HepG2 (cell line): ENCODE measurements around the gene BCL6. TPM values are rescaled to one million over a fixed set of nuclear protein-coding genes. Genes with fewer than 3 reads are reported as not detected.
A peak's percentile ranks its signal among the peaks of the same experiment; 100 is the strongest.

Experiments
- SIN3B ChIP-seq: fragments of 150-350 bp; IDR thresholded peaks from 2 replicates; pipeline ENCODE4 v1.6.1; 2014; ENCODE audit warnings: low read length
- TAF1 ChIP-seq: sonication (generic); formaldehyde crosslinking; IDR thresholded peaks from 2 replicates; pipeline ENCODE4 v1.4.0; 2020; ENCODE audit warnings: missing genetic modification reagents
- ZNF205 ChIP-seq: IDR thresholded peaks from 2 replicates; pipeline ENCODE4 v1.6.1; 2018; ENCODE audit warnings: missing biosample characterization, missing genetic modification reagents
- ZNF234 ChIP-seq: sonication (generic); formaldehyde crosslinking; conservative IDR thresholded peaks from 2 replicates; pipeline ENCODE4 v1.5.1; 2020; ENCODE audit warnings: mild to moderate bottlenecking, missing genetic modification reagents
- ZNF501 ChIP-seq: sonication (generic); formaldehyde crosslinking; IDR thresholded peaks from 2 replicates; pipeline ENCODE4 v1.5.1; 2020; ENCODE audit warnings: mild to moderate bottlenecking, moderate library complexity, missing genetic modification reagents
- ZNF562 ChIP-seq: sonication (generic); formaldehyde crosslinking; IDR thresholded peaks from 2 replicates; pipeline ENCODE4 v1.8.0; 2022; ENCODE audit warnings: missing genetic modification reagents, borderline replicate concordance
- ZNF747 ChIP-seq: sonication (generic); formaldehyde crosslinking; IDR thresholded peaks from 2 replicates; pipeline ENCODE4 v1.8.1; 2023; ENCODE audit warnings: missing genetic modification reagents, mild to moderate bottlenecking, borderline replicate concordance
- ZSCAN30 ChIP-seq: sonication (generic); formaldehyde crosslinking; IDR thresholded peaks from 2 replicates; pipeline ENCODE4 v1.5.0; 2020; ENCODE audit warnings: mild to moderate bottlenecking, missing genetic modification reagents
- polyA plus RNA-seq, 8 experiments: library from polyadenylated mRNA; depleted of rRNA in 3 of 8; stranded (reverse) in 7 of 8; unstranded in 1 of 8; fragments of >200 nt; fragmentation: Illumina TruSeq in 4 of 8; extraction: Trizol in 4 of 8; gene quantifications; 2 replicates each; pipeline versions ENCODE4 v1.2.1 to v1.2.3, GENCODE V29; 2011 to 2016; ENCODE audit warnings: low read depth in 4 of 8, missing spikeins in 1 of 8, mixed read lengths in 1 of 8; ENCODE audit not compliant: insufficient read depth in 1 of 8
- total RNA-seq, 5 experiments: library from RNA; depleted of rRNA; stranded (reverse); fragments of >200 nt; fragmentation: Illumina TruSeq; extraction: Trizol; gene quantifications; 2 replicates each; pipeline ENCODE4 v1.2.3, GENCODE V29; 2016; ENCODE audit warnings: low read depth in 1 of 5
- TF ChIP-seq, protein P1 (sequence below): sonication (generic); formaldehyde crosslinking; IDR thresholded peaks from 2 replicates; pipeline ENCODE4 v1.5.0; 2020; ENCODE audit warnings: mild to moderate bottlenecking, missing genetic modification reagents, borderline replicate concordance
- TF ChIP-seq, protein P2 (sequence below), 2 experiments: fragments of 450-650 bp in 1 of 2; sonication (generic) in 1 of 2; formaldehyde crosslinking in 1 of 2; IDR thresholded peaks; 2 replicates each; pipeline versions ENCODE4 v1.6.1 to v1.8.0; 2016 to 2022; ENCODE audit warnings: antibody characterized with exemption in 1 of 2, mild to moderate bottlenecking in 1 of 2, missing genetic modification reagents in 1 of 2
- TF ChIP-seq, protein P3 (sequence below): sonication (generic); formaldehyde crosslinking; conservative IDR thresholded peaks from 2 replicates; pipeline ENCODE4 v1.4.0; 2020; ENCODE audit warnings: missing genetic modification reagents

Gene BCL6
- total and polyA plus RNA-seq, 2 of the 13 experiments (the other 11 are each of a cell fraction or from before 2014, with no cell fraction given), result 21.2 to 53.7 TPM

DNA sequence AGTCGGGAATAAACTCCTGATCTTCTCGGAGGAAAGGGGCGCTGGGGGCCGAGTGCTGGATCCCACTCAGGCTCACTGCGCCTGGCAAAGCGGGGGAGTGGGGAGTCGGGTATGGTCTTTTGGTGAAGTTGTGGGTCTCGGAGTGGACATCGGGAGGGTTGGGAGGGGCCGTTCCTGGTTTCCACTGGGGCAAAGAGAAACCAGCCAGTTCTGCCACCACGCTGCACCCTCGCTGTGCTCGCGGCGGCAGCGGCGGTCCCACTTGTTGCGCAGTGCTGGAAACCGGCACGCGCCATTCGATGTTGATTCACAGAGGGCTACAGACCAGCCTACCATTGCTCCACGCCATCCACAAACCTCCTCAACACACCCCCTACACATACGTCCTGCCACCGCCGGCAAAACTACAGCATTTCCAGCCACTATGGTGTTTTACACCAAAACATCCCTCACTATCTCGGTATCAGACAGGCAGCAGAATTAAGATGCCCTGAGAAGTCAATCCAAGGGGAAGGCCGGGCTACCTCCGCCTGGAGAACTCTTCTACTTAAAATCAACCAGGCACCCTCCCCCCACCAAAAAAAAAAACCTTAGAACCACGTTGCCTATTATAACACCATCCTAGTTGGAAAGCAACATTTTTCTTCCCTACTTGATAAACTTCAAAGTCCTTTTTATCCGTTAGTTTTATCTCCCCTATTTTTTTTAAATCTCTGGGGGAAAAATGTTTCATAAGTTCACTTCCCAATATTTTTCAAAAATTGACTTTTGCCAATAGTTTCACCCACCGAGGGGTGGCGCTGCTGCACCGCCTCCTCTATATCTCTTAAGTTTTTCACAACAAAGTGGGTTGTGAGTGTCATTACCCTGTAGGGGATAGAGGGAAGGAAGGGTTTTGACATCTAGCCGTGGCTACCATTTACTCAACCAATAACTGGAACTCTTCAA lies 3.6 kb downstream of the BCL6 start (continued):
- TF ChIP-seq, protein P1, sequence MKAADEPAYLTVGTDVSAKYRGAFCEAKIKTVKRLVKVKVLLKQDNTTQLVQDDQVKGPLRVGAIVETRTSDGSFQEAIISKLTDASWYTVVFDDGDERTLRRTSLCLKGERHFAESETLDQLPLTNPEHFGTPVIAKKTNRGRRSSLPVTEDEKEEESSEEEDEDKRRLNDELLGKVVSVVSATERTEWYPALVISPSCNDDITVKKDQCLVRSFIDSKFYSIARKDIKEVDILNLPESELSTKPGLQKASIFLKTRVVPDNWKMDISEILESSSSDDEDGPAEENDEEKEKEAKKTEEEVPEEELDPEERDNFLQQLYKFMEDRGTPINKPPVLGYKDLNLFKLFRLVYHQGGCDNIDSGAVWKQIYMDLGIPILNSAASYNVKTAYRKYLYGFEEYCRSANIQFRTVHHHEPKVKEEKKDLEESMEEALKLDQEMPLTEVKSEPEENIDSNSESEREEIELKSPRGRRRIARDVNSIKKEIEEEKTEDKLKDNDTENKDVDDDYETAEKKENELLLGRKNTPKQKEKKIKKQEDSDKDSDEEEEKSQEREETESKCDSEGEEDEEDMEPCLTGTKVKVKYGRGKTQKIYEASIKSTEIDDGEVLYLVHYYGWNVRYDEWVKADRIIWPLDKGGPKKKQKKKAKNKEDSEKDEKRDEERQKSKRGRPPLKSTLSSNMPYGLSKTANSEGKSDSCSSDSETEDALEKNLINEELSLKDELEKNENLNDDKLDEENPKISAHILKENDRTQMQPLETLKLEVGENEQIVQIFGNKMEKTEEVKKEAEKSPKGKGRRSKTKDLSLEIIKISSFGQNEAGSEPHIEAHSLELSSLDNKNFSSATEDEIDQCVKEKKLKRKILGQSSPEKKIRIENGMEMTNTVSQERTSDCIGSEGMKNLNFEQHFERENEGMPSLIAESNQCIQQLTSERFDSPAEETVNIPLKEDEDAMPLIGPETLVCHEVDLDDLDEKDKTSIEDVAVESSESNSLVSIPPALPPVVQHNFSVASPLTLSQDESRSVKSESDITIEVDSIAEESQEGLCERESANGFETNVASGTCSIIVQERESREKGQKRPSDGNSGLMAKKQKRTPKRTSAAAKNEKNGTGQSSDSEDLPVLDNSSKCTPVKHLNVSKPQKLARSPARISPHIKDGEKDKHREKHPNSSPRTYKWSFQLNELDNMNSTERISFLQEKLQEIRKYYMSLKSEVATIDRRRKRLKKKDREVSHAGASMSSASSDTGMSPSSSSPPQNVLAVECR (CRISPR knock-in tag), result peak; percentile 40; the same call in 1 of the 2 replicates
- TF ChIP-seq ZSCAN30 (CRISPR knock-in tag), result 0 out of 2 replicates have a peak, but pooled peaks have one; percentile 53
- TF ChIP-seq TAF1 (CRISPR knock-in tag), result peak; percentile 5
- 0 out of 2 replicates have a peak, but pooled peaks have one; percentile 49 for TF ChIP-seq SIN3B
- no peak for TF ChIP-seq ZNF501 (CRISPR knock-in tag)
- TF ChIP-seq, protein P2, sequence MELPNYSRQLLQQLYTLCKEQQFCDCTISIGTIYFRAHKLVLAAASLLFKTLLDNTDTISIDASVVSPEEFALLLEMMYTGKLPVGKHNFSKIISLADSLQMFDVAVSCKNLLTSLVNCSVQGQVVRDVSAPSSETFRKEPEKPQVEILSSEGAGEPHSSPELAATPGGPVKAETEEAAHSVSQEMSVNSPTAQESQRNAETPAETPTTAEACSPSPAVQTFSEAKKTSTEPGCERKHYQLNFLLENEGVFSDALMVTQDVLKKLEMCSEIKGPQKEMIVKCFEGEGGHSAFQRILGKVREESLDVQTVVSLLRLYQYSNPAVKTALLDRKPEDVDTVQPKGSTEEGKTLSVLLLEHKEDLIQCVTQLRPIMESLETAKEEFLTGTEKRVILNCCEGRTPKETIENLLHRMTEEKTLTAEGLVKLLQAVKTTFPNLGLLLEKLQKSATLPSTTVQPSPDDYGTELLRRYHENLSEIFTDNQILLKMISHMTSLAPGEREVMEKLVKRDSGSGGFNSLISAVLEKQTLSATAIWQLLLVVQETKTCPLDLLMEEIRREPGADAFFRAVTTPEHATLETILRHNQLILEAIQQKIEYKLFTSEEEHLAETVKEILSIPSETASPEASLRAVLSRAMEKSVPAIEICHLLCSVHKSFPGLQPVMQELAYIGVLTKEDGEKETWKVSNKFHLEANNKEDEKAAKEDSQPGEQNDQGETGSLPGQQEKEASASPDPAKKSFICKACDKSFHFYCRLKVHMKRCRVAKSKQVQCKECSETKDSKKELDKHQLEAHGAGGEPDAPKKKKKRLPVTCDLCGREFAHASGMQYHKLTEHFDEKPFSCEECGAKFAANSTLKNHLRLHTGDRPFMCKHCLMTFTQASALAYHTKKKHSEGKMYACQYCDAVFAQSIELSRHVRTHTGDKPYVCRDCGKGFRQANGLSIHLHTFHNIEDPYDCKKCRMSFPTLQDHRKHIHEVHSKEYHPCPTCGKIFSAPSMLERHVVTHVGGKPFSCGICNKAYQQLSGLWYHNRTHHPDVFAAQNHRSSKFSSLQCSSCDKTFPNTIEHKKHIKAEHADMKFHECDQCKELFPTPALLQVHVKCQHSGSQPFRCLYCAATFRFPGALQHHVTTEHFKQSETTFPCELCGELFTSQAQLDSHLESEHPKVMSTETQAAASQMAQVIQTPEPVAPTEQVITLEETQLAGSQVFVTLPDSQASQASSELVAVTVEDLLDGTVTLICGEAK (IDR thresholded peaks at IDR 0.05), result no peak
- TF ChIP-seq, protein P2 (CRISPR knock-in tag; IDR thresholded peaks at IDR 0.05), result no peak
- TF ChIP-seq ZNF562 (CRISPR knock-in tag), result no peak
- TF ChIP-seq, protein P3, sequence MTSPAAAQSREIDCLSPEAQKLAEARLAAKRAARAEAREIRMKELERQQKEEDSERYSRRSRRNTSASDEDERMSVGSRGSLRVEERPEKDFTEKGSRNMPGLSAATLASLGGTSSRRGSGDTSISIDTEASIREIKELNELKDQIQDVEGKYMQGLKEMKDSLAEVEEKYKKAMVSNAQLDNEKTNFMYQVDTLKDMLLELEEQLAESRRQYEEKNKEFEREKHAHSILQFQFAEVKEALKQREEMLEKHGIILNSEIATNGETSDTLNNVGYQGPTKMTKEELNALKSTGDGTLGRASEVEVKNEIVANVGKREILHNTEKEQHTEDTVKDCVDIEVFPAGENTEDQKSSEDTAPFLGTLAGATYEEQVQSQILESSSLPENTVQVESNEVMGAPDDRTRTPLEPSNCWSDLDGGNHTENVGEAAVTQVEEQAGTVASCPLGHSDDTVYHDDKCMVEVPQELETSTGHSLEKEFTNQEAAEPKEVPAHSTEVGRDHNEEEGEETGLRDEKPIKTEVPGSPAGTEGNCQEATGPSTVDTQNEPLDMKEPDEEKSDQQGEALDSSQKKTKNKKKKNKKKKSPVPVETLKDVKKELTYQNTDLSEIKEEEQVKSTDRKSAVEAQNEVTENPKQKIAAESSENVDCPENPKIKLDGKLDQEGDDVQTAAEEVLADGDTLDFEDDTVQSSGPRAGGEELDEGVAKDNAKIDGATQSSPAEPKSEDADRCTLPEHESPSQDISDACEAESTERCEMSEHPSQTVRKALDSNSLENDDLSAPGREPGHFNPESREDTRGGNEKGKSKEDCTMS (CRISPR knock-in tag), result no peak
- TF ChIP-seq ZNF234 (CRISPR knock-in tag), result no peak
- no peak for TF ChIP-seq ZNF205 (CRISPR knock-in tag)
- TF ChIP-seq ZNF747 (CRISPR knock-in tag), result no peak
